ENCODE results near the gene DENND6B. TPM values are rescaled to one million over a fixed set of nuclear protein-coding genes. Genes with fewer than 3 reads are reported as not detected.

DENND6B gene
- total RNA-seq, 1 donor from 2014 or later = 1.8 TPM

DNA sequence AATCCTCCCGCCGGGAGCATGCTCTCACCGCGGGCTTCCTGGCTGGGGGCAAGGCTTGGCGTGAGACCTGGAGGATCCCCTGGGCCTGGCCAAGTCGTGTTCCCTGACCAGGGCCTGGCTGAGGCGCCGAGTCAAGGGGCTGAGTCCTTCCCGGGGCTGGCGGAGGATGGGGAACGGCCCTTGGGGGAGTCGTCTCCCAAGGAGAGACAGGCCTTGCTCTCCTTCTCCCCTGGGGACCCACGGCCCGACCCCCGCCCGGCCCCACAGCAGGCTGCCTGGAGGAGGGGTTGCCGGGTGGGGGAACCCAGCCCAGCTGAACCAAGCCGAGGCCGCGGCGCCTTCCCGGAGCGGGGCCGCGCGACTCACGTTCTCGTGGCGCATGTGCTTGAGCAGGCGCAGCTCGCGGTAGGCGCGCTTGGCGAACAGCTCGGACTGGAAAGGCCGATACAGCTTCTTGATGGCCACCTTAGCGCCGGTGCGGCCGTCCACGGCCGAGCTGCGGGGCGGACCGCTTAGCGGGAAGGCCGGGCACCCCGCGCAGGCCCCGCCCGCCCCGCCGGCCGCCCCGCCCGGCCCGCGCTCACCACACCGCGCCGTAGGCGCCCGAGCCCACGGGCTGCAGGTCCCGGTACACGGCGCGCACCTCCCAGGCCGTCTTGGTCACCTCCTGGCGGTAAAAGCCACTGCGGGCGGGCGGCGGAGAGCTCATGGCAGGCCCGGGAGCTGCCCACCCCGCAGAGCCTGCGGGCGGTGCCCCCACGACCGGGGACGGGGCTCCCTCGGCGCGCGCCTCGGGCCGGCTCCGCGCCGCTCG lies 65.8 kb downstream of the DENND6B start:
- no peak for DNase-seq (ENCODE audit: low spot score)
- ATAC-seq = peak; percentile 11

DNA sequence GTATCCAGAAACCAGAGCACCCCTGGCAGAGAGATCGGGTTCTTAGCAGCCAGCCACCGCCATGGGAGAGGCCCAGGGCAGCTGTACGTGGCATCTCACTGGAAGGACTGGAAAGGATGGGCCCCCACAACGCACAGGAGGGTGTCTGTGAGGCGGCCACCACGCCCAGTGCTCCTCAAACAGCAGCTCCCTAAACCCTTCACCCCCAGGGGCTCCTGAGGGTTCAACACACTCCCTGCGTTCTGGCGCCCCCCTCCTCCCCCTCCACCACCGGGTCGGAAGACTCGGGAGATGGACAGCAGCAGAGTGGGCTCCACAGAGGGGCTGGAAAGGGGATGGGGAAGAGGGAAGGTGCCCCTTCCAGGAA lies 66.4 kb downstream of the DENND6B start:
- DNase-seq (ENCODE audit: low spot score) (no peak), ATAC-seq (no peak)

DNA sequence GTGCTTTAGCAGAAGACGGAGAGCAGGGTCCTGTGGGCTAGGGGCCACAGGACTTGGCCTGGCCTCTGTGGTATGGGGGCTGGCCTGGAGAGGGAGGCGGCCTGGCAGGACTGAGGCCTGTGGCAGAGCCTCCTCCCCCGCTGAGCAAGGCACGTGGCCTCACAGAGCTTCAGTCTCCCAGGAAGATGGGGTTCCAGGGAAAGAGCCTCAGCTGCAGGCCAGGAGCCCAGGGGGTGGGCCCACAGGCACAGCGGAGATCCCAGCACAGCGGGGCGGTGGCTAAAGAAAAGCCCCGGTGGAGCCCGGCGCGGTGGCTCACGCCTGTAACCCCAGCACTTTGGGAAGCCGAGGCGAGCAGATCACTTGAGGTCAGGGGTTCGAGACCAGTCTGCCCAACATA lies 67.5 kb downstream of the DENND6B start:
- no peak for ATAC-seq
- no peak for DNase-seq (ENCODE audit: low spot score)

Other genes starting within 250 kb of the DENND6B start
- not detected for gene MLC1, start 241.6 kb downstream of the DENND6B start, total RNA-seq
- not detected for gene MOV10L1, start 237.0 kb downstream of the DENND6B start, total RNA-seq
- gene PANX2, start 156.3 kb downstream of the DENND6B start, total RNA-seq = 10.6 TPM
- gene TRABD, start 141.1 kb downstream of the DENND6B start, total RNA-seq = 25.9 TPM
- gene SELENOO, start 126.0 kb downstream of the DENND6B start, total RNA-seq = 85.2 TPM
- 21.3 TPM for gene TUBGCP6, start 82.0 kb downstream of the DENND6B start, total RNA-seq
- 33.3 TPM for gene HDAC10, start 75.7 kb downstream of the DENND6B start, total RNA-seq
- gene MAPK12, start 65.3 kb downstream of the DENND6B start, total RNA-seq = 5.0 TPM
- gene MAPK11, start 56.6 kb downstream of the DENND6B start, total RNA-seq = 8.2 TPM
- gene PLXNB2, start 19.4 kb downstream of the DENND6B start, total RNA-seq = 187 TPM
- gene PPP6R2, start 16.3 kb upstream of the DENND6B start, total RNA-seq = 65.4 TPM
- gene SBF1, start 148.0 kb upstream of the DENND6B start, total RNA-seq = 31.2 TPM
- 1.3 TPM for gene ADM2, start 154.5 kb upstream of the DENND6B start, total RNA-seq
- gene MIOX, start 159.8 kb upstream of the DENND6B start, total RNA-seq = not detected
- 50.2 TPM for gene LMF2, start 180.7 kb upstream of the DENND6B start, total RNA-seq
- gene NCAPH2, start 181.2 kb upstream of the DENND6B start, total RNA-seq = 18.8 TPM
- gene SCO2, start 198.6 kb upstream of the DENND6B start, total RNA-seq = not detected
- 80.0 TPM for gene TYMP, start 203.0 kb upstream of the DENND6B start, total RNA-seq
- gene KLHDC7B, start 218.9 kb upstream of the DENND6B start, total RNA-seq = 0.05 TPM
- 0.45 TPM for gene SYCE3, start 235.9 kb upstream of the DENND6B start, total RNA-seq